Activated CD8-positive, alpha-beta memory T cell treated with anti-CD3 and anti-CD28 coated beads, Interleukin-2, amount 50 U/mL, for 1 hour (primary cell): ENCODE measurements around the gene ESF1.
"Not testable (repeated sequence)": the region's sequence is repeated elsewhere in the genome, so short reads cannot be mapped to it uniquely, and the experiment has no call there.

Experiments
- DNase-seq: peaks from one replicate; pipeline ENCODE4 v3.0.0-alpha.2; 2020; ENCODE audit errors: extremely low read depth

ESF1 gene

DNA sequence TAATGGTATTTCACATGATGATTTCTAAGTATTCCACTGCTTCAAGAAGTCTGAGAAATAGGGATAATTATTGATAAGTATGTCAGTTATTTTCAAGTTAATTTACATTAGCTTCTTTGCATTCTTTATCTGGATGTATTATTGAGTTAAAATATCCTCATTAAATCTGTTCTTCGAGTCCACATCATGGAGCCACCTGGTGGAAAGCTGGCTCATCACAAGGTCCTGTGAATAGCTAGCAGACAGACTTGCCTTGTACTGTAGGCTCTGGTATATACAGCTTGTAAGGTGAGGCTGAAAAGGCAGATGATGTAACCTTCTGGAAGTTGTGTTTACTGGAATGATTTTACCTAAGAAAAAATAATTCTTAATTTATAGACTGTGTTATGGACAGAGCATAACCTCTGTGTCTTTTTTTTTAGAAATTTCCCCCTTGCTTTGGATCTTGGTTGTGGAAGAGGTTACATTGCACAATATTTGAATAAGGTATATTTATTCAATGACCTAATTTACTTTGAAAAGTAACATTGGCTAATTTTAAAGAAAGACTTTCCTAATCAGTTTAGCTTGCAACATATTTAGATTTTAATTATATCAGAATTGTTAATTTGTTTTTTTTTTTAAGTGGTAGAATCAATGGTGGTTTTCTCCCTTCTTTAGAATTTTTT is 3.6 kb upstream of the ESF1 start:
- DNase-seq: no peak

DNA sequence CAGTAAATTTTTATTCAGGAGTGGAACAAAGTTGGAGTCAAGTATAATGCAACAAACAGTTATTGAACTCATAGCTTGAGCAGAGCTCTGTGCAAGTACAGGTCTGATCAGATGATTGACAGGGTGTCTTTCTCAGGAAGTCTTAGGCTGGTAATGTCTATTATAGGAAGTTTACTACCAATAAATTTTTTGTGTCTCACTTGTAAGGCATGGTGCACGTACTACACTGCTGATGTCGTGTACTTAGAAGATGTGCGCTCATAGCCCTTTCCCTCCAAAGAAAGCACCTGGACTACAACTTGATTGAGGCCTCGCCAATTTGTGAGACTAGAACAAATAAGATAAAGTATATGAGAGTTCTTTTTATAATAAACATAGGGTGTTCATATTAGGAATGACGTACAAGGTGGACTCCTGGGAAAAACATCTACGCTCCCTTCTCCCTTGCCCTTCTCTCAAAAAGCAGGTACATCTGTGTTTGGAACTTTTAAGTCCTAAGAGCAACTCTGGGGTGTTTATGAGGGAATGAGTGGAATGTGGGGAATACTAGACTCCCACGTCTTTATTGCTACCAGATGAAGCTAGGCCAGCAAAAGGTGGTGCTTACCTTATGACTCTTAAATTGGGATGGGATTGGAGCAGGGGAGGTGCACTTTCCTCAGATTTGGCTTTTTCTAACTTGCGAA is 1.6 kb upstream of the ESF1 start:
- no peak for DNase-seq

DNA sequence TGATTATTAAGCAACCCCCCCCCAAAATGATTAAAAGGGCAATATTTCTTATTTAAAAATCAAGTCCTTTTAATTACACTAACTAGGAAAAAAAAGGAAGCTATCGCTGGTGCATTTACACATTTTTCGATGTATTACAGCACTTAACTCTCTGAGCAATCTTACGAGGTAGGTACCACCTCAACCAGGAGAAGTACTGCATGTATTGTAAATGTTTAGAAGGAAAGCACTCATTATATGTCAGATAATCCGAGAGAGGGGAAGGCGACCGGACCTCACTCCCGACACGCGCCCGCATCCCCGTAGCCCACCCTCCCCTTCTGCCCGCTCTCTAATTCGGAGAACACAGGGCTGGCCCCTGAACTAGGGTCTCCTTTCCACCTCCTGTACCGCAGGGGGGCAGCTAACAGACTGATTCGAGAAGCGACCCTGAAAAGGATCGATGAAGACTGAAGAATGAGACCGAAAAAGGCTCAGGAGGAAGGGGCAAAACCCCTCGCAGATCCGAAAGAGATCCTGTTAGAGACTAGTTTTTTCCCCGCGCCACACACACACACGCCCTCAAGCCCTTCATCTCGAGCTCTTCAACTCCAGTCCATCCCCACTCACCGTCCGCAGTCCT is 337 bp downstream of the ESF1 start:
- DNase-seq: no peak

GRCh38 chr20:13783528-13783927 is 1.2 kb downstream of the ESF1 start:
- no peak for DNase-seq

GRCh38 chr20:13778827-13779226 is 5.9 kb downstream of the ESF1 start:
- DNase-seq: no peak

- no peak for DNase-seq
These were observed 7.5 kb downstream of the ESF1 start for GRCh38 chr20:13777171-13777601.

- no peak for DNase-seq
These were observed 8.9 kb downstream of the ESF1 start for GRCh38 chr20:13775867-13776266.

DNA sequence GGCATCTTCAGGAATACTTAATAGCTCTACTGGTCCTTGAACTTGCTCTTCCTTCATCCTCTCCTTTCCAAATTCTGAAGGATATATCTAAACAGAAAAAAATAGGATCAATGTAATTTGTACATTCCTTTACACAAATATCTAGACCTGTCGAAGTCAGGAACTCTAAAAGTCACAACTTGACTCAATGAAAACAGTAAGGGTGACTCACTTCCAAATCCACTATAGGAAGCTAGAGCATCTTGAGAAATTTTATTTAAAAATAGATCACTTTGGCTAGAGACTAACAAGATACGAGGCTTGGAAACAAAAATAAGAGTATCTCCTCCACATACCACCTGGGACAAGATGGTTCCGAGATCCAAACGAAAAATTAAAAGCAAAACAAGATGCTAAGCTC is 12.2 kb downstream of the ESF1 start:
- no peak for DNase-seq

- no peak for DNase-seq
These were observed 12.8 kb downstream of the ESF1 start for GRCh38 chr20:13771853-13772453.

- DNase-seq: no peak
These were observed 14.6 kb downstream of the ESF1 start for GRCh38 chr20:13770141-13770540.

GRCh38 chr20:13765868-13766416 is 18.8 kb downstream of the ESF1 start:
- DNase-seq: no peak

- DNase-seq: no peak
These were observed 19.4 kb downstream of the ESF1 start for GRCh38 chr20:13765299-13765698.

DNA sequence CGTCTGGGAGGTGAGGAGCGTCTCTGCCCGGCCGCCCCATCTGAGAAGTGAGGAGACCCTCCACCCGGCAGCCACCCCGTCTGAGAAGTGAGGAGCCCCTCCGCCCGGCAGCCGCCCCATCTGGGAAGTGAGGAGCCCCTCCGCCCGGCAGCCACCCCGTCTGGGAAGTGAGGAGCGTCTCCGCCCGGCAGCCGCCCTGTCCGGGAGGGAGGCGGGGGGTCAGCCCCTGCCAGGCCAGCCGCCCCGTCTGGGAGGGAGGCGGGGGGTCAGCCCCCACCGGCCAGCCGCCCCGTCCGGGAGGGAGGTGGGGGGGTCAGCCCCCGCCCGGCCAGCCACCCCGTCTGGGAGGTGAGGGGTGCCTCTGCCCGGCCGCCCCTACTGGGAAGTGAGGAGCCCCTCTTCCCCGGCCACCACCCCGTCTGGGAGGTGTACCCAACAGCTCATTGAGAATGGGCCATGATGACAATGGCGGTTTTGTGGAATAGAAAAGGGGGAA is 24.2 kb downstream of the ESF1 start:
- DNase-seq: not testable (repeated sequence)

- DNase-seq: no peak
These were observed 25.8 kb downstream of the ESF1 start for GRCh38 chr20:13758884-13759283.

- no peak for DNase-seq
These were observed 28.2 kb downstream of the ESF1 start for GRCh38 chr20:13756551-13756950.

DNA sequence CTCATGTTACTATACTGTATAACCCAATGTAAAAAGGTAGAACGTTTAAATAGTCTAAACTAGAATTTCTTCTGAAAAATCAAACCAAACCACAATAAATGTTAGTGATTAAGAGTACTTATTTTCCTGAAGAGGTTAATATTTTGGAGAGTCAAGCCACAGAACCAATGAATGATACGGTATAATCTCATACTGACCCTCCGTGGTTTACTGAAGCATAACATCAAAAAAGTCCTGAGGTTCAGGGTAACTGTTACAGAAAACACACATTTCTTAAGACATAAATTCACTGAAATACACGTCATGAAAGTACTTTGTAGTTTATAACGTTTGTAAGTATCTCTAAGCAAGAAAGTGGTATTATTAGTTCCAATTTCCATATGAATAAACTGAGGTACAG is 28.9 kb downstream of the ESF1 start:
- no peak for DNase-seq

GRCh38 chr20:13753436-13754036 is 31.2 kb downstream of the ESF1 start:
- no peak for DNase-seq

DNA sequence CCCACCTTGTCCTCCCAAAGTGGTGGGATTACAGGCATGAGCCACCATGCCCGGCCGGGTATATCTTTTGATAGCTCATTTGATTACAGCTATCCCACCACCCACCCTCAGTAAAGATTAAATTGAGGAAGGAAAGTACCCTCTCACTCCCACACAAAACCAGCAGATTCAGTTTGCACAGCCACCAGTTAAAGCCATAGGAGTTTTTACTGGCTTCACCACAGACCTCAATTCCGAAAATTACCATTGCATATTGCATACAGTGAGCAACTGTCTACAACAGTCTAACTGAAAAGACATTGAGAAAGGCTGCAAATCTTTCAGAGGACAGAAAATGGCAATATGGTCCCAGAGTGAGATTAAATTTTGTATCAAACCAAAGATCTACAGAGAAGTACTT is 34.9 kb downstream of the ESF1 start:
- DNase-seq: no peak

GRCh38 chr20:13745784-13746183 is 38.9 kb downstream of the ESF1 start:
- DNase-seq: no peak

- no peak for DNase-seq
These were observed 40.4 kb downstream of the ESF1 start for GRCh38 chr20:13744352-13744751.

DNA sequence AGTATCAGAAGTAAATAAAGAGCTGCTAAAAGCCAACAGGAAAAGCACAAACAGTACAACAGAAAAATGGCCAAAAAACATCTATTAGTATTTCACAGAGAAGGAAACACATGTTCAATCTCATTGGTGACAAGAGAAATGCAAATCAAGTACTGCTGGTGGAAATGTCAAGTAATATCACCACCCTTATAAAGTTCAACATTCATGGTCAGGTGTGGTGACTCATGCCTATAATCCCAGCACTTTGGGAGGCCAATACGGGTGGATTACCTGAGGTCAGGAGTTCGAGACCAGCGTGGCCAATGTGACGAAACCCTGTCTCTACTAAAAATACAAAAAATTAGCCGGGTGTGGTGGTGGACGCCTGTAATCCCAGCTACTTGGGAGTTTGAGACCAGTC is 42.8 kb downstream of the ESF1 start:
- no peak for DNase-seq
